HL-60 (cell line): ENCODE data around the gene ARHGAP45.

Experiments
- GABPA ChIP-seq: IDR thresholded peaks from 2 replicates; pipeline ENCODE4 v1.6.1; 2012; ENCODE audit warnings: low read depth
- POLR2AphosphoS5 ChIP-seq: IDR thresholded peaks from 2 replicates; pipeline ENCODE4 v1.6.1; 2012; ENCODE audit warnings: low read depth
- TF ChIP-seq, protein P1 (sequence below): IDR thresholded peaks from one replicate; pipeline ENCODE4 v1.5.1; 2011; ENCODE audit warnings: low read length, control low read depth, inconsistent platforms; ENCODE audit not compliant: insufficient read depth
- TF ChIP-seq, protein P2 (sequence below): IDR thresholded peaks from 2 replicates; pipeline ENCODE4 v1.6.1; 2012; ENCODE audit warnings: low read depth; ENCODE audit not compliant: insufficient replicate concordance

DNA sequence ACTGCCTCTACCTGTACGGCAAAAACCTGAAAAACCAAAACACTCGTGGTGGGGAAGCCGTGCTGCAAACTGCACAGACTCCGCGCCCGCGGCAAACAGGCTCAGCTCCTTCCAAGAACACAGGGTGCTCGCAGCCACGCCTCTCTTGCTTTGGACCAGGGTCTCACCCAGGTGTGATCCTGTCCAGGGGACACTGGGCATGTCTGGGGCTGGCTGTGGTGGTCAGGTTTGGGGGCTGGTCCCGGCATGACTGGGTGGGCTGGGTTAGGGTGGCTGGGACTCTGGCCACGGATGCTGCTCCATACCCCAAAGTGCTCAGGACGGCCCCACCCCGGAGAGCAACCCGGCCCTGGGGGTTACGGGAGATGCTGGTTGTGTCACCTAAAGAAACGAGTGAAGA lies 50.7 kb downstream of the ARHGAP45 start:
- TF ChIP-seq, protein P1, sequence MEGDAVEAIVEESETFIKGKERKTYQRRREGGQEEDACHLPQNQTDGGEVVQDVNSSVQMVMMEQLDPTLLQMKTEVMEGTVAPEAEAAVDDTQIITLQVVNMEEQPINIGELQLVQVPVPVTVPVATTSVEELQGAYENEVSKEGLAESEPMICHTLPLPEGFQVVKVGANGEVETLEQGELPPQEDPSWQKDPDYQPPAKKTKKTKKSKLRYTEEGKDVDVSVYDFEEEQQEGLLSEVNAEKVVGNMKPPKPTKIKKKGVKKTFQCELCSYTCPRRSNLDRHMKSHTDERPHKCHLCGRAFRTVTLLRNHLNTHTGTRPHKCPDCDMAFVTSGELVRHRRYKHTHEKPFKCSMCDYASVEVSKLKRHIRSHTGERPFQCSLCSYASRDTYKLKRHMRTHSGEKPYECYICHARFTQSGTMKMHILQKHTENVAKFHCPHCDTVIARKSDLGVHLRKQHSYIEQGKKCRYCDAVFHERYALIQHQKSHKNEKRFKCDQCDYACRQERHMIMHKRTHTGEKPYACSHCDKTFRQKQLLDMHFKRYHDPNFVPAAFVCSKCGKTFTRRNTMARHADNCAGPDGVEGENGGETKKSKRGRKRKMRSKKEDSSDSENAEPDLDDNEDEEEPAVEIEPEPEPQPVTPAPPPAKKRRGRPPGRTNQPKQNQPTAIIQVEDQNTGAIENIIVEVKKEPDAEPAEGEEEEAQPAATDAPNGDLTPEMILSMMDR, result no peak
- TF ChIP-seq POLR2AphosphoS5, result no peak
- TF ChIP-seq, protein P2, sequence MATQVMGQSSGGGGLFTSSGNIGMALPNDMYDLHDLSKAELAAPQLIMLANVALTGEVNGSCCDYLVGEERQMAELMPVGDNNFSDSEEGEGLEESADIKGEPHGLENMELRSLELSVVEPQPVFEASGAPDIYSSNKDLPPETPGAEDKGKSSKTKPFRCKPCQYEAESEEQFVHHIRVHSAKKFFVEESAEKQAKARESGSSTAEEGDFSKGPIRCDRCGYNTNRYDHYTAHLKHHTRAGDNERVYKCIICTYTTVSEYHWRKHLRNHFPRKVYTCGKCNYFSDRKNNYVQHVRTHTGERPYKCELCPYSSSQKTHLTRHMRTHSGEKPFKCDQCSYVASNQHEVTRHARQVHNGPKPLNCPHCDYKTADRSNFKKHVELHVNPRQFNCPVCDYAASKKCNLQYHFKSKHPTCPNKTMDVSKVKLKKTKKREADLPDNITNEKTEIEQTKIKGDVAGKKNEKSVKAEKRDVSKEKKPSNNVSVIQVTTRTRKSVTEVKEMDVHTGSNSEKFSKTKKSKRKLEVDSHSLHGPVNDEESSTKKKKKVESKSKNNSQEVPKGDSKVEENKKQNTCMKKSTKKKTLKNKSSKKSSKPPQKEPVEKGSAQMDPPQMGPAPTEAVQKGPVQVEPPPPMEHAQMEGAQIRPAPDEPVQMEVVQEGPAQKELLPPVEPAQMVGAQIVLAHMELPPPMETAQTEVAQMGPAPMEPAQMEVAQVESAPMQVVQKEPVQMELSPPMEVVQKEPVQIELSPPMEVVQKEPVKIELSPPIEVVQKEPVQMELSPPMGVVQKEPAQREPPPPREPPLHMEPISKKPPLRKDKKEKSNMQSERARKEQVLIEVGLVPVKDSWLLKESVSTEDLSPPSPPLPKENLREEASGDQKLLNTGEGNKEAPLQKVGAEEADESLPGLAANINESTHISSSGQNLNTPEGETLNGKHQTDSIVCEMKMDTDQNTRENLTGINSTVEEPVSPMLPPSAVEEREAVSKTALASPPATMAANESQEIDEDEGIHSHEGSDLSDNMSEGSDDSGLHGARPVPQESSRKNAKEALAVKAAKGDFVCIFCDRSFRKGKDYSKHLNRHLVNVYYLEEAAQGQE, result no peak
- no peak for TF ChIP-seq GABPA
